ENCODE measurements around the gene RARA. TPM values are rescaled to one million over a fixed set of nuclear protein-coding genes. Genes with fewer than 3 reads are reported as not detected.

The RARA gene
- polyA plus RNA-seq, 3 donors: 37.7 to 41.5 (median 40.2) TPM

- no peak for DNase-seq
Observed at GRCh38 chr17:40343219-40344119, 34.5 kb downstream of the RARA start.

- DNase-seq: no peak
Observed at GRCh38 chr17:40344421-40345160, 35.6 kb downstream of the RARA start.

GRCh38 chr17:40345161-40345993, 36.4 kb downstream of the RARA start:
- no peak for DNase-seq

- no peak for DNase-seq
Observed at GRCh38 chr17:40345994-40346764, 37.2 kb downstream of the RARA start.

DNA sequence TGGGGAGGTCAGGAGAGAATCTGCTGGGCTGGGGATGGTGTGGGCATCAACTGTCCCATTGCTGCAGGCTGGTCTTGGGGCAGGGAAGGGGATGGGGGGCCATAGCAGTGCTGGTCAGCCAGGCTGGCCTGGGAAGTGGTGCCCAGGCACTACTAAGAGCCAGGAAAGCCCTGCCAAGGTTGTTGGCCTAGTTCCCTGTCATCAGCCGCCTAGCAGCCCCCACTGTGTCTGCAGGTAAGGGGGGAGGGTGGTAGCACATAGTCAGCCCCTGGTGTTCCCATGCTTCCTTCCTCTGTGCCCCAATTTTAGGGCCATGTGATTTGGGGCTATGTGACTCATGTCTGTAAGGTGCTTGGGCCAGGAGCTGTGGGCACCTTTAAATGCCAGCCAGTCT, 37.8 kb downstream of the RARA start:
- no peak for DNase-seq

- no peak for DNase-seq
Observed at GRCh38 chr17:40347319-40348135, 38.5 kb downstream of the RARA start.

- DNase-seq: no peak
Observed at GRCh38 chr17:40348136-40348504, 39.1 kb downstream of the RARA start.

DNA sequence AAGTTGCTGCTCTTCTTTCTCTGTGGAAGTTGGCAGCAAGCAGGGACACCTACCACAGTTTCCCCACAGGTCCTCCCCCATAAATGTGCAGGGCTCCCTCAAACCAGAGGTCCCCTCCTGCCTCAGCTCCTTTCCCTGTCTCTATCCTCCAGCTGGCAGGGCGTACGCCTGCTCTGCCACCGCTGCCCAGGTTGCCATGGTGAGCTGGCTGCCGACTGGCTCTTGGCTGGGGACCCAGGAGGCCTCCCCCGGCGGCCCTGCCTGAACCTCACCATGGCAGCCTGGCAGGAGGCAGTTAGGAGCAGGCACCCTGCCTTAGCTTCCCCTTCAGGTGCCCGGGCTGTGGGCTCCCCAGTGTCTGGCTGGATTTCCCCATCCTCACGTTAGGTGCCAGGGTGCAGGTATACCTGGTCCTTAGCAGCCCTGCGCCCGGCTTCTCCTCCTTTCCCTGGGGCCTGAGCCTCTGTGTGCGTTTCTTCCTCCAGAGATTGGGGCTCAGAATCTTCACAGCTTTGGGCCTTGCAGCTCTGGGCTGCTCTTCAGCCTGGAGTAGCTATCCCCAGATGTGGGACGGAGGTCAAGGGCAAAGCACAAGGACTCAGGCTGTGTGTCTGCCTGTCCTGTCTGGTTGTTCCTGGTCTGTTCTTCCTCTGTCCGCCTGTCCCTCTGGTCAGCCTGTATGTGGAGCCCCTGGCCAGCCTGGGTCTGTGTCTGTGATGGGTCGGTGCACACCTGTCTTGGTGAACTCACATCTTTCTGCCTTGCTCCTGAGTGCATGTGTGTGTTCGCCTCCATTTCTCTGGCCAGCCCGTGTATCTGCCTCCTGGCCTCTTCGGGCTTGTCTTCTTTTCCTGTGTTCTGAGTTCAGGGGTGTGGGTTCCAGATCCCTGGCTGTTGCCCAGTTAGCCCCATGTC, 39.8 kb downstream of the RARA start:
- DNase-seq: no peak

DNA sequence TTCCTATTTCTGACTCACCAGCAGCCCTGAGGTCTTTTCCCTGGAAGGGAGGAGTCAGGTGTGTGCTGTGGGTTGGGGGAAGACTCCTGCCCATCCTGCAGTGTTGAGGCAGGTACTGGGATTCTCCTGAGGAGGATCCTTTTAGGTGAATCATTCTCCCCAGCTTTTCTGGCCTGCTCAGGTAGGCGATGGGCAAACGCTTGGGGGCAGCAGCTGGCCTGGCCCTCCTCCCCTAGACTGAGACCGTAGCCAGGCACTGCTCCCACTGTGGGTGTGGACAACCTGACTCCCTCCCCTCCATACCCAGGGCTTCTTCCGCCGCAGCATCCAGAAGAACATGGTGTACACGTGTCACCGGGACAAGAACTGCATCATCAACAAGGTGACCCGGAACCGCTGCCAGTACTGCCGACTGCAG, 40.5 kb downstream of the RARA start:
- no peak for DNase-seq

DNA sequence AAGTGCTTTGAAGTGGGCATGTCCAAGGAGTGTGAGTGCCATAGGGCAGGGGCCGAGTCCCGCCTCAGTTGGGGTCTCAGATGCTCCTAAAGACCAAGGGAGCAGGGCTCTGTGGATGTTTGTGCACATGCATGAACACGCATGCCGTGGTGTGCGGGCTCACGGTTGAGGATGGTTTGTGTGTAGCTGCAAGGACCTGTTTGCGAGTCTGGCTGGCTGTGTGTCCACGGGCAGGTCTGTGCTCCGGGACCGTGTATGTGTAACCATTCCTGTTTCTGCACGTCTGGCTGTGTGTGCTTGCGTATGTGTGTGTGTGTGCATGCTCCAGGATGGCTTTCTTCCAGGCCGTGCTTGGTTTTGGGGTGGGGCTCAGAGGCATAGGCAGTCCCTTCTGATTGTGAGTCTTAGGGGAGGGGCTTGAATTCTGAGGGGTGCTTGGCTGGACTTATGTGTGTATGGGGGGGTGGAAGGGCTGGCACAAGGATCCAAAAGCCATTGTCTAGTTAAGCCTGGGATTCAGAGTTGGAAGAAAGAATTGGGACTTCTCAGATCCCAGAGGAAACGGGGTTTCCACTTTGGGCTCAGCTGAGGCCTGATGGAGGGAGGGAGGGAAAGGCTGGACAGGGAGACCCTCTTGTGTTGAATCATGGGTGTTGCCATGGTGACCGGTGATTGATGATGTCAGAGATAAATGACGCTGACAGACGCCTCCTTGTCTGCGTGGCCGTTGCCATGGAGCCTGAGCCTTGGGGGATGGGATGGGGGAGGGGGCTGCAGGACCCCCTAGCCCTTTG, 41.1 kb downstream of the RARA start:
- DNase-seq: peak; percentile 82

GRCh38 chr17:40350689-40351358, 41.8 kb downstream of the RARA start:
- no peak for DNase-seq

DNA sequence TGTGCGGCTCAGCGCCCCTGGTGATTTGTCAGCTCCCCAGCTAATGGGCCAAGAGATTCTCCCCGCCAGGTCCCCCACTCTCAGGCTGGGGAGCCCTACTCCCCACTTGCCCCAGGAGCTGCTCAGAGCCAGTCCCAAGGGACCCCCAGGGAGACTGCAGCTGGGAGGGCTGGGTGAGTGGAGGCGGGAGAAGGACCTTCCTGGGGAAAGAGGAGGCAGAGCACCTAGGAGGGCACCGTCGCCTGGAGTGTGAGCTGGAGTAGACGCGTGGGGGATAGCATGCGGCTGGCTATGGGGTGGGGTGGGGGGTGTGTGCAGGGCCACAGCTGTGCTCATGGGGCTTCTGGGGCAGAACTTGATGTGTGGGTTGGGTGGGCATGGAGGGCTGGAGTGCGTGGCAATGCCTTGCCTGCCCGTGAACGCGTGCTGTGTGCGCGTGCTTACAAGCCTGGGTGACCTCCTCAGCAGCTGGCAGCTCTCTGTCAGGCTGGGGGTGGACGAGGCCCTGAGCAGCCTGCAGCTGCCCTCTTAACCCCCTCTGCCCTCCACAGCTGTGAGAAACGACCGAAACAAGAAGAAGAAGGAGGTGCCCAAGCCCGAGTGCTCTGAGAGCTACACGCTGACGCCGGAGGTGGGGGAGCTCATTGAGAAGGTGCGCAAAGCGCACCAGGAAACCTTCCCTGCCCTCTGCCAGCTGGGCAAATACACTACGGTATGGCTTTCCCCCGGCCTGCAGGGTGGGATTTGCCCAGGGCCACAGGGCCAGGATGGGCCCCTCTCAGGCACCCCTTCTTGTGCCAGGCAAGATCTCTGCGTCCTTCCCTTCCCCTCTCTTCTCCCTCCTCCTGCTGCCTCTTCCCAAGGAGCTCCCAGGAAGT, 42.6 kb downstream of the RARA start:
- no peak for DNase-seq

- DNase-seq: no peak
Observed at GRCh38 chr17:40352237-40352778, 43.3 kb downstream of the RARA start.

DNA sequence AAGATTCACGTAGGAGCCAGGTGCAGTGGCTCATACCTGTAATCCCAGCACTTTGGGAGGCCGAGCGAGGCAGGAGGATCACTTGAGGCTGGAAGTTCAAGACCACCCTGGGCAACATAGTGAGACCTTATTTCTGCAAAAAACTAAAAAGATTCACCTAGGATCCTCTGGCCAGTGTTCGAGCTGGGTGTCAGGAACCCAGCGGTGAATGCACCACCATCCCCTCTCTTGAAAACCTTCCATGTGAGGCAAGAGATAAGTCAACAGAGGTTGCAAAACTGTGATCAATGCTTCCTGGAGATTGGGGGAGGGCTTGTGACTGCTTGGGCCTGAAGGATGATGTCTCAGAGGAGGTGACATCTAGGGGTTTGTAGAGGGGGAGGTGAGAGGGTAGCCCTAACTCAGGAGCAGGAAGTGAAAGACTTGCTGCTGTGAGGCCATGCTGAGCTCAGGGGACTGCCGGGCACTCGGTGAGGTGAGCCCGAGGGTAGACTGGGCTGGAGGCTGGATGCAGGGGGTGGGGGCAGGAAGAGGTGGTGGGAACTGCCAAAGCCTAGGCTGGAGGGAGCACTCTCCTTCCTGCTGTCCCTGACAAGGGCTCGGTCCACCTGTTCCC, 43.9 kb downstream of the RARA start:
- DNase-seq: no peak

DNA sequence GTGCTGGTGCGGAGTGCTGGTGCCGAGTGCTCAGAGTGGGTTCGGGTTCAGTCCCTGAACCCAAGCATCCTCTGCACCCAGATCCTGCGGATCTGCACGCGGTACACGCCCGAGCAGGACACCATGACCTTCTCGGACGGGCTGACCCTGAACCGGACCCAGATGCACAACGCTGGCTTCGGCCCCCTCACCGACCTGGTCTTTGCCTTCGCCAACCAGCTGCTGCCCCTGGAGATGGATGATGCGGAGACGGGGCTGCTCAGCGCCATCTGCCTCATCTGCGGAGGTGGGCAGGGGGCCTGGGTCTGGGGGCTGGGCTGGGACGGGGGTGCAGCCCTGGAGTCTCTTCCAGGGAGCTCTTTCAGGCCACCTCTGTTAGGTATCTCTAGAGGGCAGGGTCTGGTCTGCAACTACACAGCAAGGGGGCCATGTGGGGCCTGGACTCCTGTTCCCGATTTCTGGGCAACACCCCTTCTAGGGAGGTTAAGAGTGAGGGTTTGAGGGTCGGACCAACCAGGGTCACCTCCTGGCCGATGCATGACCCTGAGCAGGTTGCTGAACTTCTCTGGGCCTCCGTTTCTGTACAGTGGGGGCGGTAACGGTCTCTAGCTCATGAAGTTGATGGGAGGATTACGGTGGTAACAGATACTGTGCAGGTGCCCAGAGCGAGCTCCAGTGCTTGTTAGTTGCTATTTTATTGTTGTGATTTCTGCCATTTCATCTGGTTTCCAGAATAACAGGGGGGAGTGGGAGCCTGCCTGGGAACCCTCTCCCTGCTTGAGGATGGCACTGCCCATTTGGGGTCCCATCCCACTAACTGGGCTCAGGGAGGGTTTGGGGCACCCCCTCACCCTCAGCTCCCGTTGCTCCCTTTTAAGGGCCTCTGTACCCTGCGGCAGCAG, 45.5 kb downstream of the RARA start:
- DNase-seq: no peak

Data from renal pelvis (tissue), 4 donors.